COLO668 (cell line): ENCODE results near the gene PGR.

Source experiments
- DNase-seq: peaks from one replicate; lab custom pipeline; 2025; ENCODE audit not compliant: unreplicated experiment; lab: John Stamatoyannopoulos, UW

PGR gene

DNA sequence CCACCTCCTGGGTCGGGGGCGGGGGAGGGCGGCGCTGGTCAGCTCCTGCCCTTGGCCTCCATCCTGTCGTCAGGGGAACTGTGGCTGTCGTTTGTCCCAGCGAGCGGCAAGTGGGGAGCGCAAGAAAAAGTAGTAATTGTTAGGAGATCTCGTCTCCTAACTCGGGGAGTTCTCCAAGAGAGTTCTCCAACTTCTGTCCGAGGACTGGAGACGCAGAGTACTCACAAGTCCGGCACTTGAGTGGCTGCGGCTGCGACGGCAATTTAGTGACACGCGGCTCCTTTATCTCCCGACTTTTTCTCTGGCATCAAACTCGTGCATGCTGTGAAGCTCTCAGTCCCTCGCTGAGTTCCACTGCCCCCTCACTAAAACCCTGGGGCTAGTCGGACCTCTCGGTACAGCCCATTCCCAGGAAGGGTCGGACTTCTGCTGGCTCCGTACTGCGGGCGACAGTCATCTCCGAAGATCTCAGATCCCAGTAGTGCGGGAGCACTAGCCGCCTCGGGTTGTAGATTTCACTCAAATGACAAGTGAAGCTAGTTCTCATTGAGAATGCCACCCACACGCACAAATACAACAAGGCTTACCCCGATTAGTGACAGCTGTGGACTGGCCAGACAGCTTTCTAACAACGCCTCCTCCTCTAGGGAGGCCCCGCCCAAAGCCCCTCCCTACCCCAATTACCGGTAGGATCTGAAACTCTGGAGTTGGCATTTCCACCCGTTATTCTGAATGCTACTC, at the start of gene PGR:
Gene PGR (minus strand): TSS at position 611 of the 741 bp plus-strand sequence. CDS start 743 bp downstream, outside the sequence.
- peak; percentile 4 for DNase-seq

DNA sequence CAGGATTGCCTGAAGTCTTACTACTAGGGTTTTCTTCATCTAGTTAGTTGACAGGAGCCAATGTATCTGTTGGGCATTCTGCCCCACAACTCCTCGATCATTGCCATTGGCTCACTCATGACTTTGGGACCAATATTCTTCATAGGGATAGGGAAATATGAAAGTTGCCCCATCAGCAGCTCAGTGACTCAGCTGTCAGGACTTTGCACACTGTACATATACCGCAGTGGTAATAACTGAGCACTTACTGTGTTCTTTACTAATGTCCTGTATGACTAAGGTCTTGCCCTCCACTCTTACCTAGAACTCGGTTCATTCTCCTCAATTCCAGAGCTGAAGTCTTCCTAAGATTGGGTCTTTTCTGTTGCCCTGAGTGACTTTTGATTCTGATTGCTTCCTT, 46.8 kb upstream of the PGR start:
- DNase-seq: no peak

DNA sequence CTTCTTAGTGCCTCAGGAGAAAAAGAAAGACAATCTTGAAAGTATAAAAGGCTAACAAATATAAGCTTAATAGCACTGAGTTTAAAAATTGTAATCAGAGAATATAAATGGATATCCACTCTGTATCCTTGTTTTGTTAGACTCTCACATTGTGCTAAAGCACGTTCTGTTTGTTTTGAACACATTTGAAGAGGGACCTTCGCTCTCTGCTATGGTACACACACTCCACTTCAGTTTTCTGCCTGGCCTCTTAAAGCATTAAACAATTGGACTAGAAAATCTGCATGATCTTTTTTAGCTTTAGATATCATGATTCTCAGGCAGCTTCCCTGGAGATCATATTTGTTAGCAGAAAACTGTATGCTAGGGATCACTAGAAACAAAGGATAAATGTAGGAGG, 40.3 kb upstream of the PGR start:
- DNase-seq: no peak

DNA sequence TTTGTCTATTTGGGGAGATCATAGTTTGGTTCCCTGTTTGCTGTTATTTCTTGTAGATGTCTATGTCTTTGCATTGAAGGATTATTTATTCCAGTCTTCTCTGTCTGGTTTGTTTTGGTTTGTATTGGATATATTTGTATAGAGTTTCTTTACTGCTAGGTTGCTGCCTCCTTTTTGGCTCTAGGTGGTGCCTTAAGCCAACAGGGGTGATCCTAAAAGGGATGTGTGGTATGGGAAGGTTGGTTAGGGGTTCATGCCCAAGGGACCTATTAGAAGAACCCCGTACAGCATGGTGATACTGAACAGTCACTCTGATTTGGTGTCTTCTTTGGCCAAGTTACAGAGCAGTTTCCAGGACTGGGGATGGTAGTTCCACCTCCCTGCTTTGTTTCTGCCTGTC, 36.4 kb upstream of the PGR start:
- DNase-seq: no peak

DNA sequence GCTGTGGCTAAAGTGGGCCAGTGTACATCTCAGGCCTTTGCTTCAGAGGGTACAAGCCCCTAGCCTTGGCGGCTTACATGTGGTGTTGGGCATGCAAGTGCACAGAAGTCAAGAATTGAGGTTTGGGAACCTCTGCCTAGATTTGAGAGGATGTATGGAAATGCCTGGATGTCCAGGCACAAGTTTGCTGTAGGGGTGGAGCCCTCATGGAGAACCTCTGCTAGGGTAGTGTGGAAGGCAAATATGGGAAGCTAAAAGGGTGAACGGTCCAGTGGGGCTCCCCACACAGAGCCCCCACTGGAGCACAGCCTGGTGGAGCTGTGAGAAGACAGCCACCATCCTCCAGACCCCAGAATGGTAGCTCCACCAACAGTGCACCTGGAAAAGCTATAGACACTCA, 28.5 kb upstream of the PGR start:
- DNase-seq: no peak

DNA sequence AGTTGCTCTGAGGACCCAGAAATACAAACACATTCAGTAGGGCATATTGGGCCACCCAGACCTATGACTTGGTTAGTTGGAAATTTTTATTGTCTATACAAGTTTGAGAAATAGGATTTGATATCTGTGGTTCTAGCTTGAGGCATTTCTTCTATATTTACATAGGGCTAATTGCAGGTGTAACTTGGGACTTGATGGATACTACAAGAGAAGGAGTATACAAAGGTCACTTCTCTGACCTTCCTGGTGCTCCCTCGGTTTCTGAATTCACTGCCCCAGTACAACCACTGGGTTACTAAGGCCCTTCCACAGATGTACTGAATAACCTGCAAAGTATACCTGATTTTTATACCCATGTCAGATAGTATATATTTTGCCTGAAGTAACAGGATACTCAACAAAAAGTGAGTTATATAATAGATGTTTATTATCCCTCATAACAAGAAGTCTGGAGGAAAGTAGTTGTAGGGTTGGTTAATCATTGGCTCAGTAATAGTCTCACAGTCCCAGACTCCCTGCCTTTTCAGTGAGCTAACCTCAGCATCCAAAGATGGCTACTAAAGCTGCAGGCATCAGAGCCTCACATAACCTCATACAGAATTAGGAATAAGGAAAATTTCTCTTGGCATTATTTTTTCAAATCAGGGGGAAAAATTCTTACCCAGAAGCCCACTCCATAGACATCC, 8.8 kb upstream of the PGR start:
- no peak for DNase-seq

DNA sequence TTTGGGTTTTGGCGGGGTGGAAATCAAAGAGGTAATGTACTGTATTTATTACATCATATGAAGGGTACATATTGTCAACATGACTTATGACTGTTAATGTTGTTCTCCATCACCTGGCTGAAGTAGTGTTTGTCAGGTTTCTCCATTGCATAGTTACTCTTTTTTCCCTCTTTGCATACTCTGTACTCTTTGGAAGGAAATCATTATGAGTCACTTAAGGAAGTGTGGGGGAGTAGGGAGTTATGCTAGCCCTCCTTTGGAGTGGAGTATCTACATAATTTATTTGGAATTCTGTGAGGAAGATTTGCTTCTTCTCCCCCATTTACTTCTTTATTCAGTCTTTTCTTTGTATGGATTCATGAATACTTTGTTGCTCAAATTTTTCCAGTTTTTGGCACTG, 3.6 kb upstream of the PGR start:
- DNase-seq: no peak

DNA sequence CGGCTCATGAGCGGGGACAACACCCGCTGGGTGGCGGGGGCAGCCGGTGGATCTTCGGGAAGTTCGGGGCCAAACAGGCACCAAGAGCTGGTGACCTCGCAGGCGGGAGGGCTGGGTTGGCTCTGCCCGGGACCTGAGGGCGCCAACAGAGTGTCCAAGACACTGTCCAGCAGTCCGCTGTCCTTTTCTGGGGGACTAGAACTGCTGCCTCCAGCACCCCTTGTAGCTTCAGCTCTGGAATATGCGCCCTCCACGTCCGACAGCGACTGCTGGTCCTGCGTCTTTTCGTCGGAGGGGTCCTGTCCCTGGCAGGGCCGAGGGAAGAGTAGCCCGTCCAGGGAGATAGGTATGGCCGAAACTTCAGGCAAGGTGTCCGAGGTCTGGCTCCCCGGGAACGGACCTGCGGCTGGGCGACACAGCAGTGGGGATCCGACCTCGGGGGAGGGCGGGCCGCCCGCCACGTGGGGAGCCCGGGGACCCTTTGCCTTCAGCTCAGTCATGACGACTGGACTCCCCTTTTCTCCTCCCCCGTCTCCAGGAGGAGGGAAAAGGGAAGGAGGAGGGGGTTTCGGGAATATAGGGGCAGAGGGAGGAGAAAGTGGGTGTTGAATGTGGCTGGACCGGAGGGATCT, 926 bp downstream of the PGR start:
- DNase-seq: no peak

DNA sequence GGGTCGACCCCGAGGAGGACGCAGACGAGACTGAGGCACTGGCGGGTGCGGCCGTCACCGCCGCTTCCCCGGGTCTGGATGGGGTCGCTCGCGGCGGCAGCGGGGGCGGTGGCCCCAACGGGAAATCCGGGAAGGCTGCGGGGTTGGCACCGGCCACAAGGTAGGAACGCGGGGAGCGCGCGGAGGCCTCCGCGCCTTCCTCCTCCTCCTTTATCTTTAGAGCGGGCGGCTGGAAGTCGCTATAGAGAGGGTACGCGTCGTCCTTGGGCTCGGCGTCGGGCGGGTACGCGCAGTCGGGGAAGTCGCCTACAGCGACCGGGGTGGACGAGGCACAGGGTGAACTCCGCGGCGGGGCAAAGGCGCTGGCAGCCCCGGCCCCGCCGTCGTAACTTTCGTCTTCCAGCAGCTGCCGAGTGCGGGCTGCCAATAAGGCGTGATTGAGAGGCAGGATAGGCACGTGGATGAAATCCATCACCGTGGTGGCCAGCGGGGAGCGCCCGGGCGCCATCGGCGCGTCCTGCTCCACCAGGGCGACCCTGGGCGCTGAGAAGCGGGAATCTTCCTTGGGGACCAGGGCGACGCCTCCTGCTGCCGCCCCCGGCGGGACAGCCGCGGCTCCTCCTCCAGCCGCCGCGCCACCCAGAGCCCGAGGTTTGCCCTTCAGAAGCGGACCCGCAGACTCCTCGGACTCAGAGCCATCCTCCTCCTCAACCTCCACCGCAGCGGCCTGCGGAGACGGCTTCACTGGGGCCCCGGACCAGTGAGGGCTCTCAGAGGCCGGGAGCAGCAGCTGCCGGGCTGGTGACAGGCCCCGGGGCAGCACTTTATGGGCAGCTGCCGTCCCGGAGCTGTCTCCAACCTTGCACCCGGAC, 1.7 kb downstream of the PGR start:
- peak; percentile 6 for DNase-seq

DNA sequence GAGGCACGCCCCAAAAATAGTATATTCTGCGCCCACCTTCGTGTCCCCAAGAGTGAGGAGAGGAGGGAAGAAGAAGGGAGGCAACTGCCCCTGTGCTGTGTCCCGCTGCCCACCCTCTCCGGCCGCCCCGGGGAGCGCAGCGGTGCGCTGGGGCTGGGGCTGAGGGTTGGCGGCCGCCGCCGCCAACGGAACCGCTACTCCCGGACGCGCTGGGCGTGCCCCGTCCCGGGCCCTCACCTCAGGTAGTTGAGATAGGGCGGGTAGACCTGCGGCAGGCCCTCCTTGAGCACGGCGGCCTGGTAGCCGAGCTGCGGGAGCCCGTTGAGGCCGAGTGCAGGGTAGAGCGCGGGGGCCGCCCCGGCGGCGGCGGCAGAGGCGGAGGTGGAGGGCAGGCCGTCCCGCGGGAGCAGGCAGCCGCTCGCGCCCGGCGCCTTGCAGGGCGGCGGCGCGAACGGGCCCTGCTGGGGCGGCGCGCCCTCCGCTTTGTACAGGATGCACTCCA, 2.4 kb downstream of the PGR start:
- peak; percentile 3 for DNase-seq

DNA sequence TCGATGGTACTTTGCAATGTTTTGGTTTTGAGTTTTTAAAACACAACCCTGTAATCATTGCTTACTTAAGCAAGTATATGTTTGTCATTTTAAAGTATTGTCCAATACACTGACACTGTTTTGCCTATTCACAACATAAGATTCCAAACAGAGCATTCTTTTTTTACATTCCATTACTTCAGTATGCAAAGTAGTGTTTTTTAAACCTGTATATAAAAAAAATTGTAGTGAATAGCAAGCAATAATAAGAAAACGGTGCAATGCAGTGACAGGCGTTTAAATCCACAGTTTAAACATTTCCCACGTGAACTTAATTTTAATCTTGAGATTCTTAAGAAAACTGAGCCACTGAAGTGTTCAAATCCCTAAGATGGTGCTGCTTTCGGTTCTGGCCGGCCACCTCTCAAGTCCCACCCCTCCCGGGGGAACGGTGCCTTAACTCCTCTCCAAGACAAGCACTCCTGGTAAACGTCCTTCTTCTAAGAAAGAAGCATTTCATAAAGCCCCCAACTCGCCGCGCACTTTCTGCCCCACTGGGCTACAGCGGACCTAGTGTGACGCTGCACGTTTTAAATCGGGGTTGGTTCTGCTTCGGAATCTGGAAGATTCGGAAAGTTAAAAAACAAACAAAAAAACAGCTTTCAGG, 2.9 kb downstream of the PGR start:
- DNase-seq: no peak

DNA sequence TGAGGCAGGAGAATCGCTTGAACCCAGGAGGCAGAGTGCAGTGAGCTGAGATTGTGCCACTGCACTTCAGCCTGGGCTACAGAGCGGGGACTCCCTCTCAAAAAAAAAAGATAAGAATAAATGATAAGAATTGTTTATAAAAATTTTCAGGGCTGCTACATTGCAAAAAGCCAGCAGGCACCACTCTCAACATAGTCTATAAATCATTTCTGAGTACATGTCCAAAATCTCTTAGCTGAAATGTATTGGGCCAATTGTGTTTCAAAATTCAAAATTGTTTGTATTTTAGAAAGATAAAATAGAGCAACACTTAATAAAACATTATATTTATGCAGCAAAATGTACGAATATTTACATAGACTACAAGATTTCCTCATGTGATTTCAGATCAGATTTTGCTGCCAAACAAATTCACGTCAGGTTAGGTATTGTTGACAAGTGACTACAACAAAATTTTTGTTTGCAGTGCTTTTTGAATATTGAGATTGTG, 13.9 kb downstream of the PGR start:
- no peak for DNase-seq

DNA sequence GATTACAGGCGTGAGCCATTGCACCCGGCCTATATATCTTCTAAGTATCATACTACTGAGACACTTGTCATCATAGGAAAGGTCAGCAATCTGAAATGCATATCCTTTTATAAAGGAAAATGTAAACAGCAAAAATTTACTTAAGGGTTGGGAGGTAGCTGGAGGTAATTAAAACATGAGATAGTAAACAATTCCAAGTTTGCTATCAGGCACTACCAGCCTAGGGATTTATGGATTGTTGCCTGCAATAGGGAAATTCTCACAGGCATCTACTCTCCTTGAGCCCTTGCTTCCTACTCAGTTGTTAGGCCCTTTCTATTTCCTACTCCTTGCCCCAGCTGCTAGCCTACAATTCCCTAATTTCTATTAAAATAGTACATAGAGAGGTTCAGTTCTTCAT, 16.1 kb downstream of the PGR start:
- DNase-seq: no peak

DNA sequence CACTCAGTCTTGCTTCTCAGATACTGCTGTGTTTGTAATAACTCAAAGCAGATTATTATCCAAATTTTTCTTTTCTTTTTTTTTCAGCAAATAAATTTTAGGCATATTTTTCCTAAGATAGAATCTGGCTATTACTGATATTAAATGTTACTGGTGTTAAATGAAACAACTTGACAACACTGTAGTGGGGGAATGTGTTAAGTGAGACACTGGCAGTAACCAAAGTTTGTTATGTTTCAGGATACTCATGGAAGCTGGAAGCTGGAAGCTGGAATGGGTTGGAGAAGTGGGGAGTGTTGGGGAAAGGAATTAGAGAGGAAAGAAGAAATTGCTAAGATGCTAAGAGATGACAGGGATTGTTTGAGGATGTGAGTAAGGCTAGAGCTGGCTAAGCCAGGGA, 24.9 kb downstream of the PGR start:
- DNase-seq: no peak

DNA sequence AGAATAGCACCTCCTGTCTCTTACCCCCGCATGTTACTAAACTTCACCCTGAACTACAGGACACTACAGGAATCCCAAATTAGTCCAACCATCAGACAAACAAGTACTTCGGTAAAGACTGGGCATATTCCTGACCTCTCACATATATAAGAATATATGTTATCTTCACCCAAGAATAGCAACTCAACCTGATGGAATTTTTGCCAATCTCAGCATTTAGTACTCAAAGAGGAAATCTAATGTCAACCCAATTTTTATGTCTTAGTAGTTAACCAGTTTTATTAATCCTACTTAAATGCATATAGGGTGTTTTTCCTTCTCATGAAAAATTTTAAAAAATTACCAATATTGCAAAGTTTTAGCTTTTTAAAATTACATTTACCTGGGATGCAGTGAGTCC, 26.2 kb downstream of the PGR start:
- DNase-seq: no peak

DNA sequence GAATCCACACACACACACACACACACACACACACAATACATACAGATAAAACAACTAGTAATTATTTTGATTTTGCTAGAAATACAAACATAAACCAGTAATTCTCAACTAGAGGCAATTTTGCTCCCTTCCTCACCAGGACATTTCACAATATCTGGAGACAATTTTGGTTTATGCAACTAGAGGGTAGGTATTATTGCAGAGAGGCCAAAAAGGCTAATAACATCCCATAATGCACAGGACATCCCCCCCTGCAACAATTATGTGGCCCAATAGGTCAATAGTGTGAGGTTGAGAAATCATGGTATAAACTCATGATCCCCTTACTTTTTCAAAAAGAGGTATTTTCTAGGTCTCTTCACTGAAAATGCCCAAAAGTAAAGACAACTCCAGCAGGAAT, 29.0 kb downstream of the PGR start:
- no peak for DNase-seq

DNA sequence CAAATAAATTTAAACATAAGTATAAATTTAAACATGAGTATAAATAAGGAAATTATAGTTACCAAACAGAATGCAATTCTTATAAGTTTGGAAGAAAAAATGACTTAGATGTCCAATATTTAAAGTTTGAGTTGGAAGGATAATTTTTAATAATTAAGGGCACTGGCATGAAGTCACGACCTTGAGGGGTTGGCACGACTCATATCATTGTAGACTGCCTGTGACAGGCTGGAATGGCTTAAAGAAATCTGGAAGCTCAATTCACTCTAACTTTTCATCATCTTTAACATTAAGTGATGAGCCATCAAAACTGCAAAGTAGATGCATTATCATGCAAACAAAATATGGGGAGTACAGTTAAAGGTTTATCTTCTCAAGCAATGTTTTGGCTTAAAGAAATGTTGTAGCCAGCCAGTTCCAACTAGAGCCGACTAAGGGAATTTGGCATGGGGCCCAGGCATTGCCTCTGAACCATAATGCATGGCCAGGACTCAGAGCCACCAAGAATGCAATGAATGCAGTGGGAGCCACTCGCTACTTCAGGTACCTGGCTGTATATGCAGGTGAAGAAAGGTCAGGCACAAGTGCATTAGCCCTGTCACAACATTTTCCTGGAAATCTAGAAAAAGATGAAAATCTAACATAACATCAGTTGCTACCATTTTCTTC, 33.4 kb downstream of the PGR start:
- no peak for DNase-seq

DNA sequence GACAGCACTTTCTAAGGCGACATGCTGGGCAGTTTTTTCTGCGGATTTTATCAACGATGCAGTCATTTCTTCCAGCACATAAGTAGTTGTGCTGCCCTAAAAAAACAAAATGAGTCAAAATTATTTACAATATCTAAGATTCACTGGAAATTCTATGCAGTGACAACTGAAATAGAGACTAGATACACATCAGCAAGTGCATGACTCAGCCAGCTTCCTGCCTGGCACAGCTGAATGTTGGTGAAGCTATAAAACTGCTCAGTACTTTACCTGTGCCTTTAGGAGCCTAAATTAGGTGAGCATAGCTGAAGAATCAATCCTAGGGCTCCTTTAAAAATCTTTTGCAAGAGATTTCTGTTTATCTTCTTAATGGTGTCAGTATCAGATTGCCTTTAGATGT, 37.8 kb downstream of the PGR start:
- DNase-seq: no peak

DNA sequence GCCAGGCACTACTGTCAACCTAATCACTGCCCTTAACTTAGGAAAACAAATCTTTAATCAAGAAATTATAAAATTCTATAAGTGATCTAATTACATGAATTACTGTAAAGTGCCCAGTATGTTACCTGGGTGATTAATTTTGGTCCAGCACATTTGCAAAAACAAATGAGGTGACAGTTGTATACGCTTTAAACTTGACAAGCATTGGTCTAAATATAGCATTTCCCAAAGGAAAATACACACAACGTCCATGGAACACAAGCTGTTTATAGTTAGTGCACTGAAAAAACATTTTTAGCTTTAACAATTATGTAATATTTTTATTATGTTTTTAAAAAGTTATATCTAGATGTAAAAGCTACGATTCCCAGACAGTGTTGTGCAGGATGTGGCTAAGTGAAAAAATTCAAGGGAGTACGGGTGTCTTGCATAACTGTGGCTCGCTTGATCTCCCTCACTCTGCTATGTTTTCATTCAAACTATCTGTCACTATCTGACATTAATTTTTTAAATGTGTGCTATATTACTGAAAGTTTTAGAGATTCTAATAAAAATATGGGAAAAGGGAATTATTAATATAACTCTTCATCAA, 38.8 kb downstream of the PGR start:
- no peak for DNase-seq

DNA sequence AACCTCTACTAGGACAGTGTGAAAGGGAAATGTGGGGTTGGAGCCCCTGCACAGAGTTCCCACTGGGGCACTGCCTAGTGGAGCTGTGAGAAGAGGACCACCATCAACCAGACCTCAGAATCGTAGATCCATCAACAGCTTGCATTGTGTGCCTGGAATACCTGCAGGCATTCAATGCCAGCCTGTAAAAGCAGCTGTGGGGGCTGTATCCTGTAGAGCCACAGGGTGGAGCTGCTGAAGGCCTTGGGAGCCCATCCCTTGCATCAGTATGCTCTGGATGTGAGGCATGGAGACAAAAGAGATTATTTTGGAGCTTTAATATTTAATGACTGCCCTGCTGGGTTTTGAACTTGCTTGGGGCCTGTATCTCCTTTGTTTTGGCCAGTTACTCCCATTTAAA, 46.3 kb downstream of the PGR start:
- DNase-seq: no peak
